T-helper 1 cell treated with Interleukin-12 subunit alpha and Interleukin-12 subunit beta and Interleukin-4 antibody, amounts not matched to agents 30 ng/mL and 1 ng/mL, for 36 hours (primary cell): Measurements from ENCODE around the gene NAPB. TPM values are rescaled to one million over a fixed set of nuclear protein-coding genes. Genes with fewer than 3 reads are reported as not detected.
"Not testable (repeated sequence)": the region's sequence is repeated elsewhere in the genome, so short reads cannot be mapped to it uniquely, and the experiment has no call there.

ENCODE experiments used
- intact Hi-C: fragments of 100-400 bp; cut with micrococcal nuclease; formaldehyde crosslinking; loops from one replicate; pipeline ENCODE4 v1.15.1; 2024
- total RNA-seq: library from RNA; stranded (reverse); gene quantifications from 2 replicates; pipeline ENCODE4 v1.2.3, GENCODE V29; 2022

Gene NAPB
- total RNA-seq: 20.8 and 23.7 TPM in 2 replicates

DNA sequence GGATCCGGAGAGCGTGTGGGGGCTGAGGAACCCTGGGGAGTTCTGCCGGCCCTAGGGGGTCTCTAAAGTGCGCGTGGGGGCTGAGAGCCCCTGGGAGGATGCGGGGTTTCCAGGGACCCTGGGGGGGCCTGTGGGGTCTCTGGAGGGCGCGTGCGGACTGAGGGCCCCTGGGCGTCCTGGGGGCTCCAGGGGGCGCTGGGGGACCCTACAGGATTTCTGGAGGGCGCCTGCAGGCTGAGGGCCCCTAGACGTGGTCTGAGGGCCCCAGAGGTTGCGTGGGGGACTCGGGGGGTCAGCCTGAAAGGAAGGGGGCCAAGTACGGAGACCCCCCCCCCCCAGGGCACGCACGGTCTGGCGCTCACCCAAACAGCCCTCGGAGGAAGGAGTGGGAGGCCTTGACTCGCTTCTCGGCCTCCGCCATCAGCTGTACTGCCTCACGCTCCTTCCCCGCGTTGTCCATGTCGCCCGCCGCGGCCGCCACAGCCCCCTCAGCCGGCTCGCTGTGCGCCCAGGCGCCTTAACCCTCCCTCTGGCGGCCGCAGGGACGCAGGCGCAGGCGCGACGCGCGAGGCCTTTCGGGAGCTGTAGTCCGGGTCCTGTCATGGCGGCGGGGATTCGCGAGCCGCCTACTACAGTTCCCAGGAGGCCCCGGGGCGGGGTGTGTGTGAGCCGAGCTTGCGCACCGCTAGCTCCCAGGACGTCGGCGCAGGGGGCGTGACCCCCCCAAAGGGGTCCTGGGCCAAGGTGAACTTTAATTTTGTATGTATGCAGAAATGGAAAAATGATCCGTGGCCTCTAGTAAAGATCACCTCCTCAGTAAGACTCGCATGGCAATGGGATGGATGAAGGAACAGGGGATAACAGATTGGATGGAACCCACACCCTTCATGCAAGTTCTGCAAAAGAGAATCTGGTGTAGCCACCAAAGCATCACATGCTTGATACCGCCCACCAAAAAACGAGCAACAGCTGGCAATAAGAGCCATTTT, at the start of gene NAPB:
Gene NAPB (minus strand): TSS at position 546 of the 989 bp plus-strand sequence. CDS start 86 bp downstream, at position 460.
- intact Hi-C loops: loop anchor here (1.0 to 10.0 kb wide), 8 partner anchors 13 to 1971 kb away; partner anchors contain the start of genes ABHD12, GZF1, NXT1 and PYGB

DNA sequence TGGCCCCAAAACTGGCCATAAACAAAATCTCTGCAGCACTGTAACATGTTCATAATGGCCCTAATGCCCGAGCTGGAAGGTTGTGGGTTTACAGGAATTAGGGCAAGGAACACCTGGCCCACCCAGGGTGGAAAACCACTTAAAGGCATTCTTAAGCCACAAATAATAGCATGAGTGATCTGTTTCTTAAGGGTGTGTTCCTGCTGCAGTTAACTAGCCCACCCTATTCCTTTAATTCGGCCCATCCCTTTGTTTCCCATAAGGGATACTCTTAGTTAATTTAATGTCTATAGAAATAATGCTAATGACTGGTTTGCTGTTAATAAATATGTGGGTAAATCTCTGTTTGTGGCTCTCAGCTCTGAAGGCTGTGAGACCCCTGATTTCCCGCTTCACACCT, 45.7 kb upstream of the NAPB start:
- intact Hi-C loops: not testable (repeated sequence)

- intact Hi-C loops: no loop called here
Observed at GRCh38 chr20:23461180-23461579, 39.9 kb upstream of the NAPB start.

DNA sequence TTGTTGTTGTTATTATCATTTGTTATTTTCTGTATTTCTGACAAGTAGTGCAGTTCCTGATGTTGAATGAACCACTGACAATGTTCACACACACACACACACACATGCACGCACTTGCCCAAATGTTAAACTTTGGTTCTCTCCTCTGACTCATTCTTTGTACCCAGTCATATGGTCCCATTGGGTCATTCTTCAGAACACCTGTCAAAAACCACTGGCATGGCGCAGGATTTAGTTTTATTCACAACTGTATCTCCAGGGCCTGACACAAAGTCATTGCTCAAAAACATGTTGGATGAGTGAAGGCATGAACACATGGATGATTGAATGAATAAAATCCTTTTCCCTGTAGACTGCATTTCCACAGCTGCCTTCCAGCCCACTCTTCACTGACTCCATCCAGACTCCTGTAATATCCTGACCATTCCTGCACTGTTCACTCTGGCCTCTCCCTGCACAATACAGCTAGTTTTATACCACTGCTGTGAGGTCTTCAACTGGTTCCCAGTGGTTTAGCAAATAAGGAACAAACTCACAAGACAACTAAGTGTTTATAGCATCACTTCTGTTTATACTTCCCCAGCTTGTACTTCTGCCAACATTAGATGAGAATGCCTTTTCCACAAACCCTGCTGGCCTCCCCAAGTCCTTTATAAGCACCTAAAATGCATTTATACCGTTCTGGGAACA, 38.3 kb upstream of the NAPB start:
- intact Hi-C loops: no loop called here

- intact Hi-C loops: no loop called here
Observed at GRCh38 chr20:23456873-23457272, 35.6 kb upstream of the NAPB start.

- intact Hi-C loops: no loop called here
Observed at GRCh38 chr20:23456409-23456808, 35.1 kb upstream of the NAPB start.

DNA sequence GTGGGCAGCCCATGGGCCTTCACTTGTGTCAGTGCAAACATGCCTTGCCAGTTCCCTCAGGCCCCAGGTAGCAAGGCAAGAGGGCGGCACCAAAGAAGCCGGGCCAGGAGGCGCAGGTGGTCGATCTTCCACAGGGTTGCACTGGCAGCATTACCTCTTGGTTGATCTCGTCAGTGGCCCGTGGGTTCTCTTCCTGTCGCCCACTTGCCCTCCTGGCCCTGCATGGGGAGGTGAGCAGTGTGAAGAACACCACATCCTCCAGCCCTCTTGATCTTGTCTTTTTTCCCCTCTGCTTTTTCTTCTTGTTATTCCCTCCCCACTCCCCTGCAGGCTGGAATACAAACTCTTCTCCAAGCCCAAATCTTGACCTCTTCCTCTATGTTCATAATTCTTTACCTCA, 34.4 kb upstream of the NAPB start:
- intact Hi-C loops: no loop called here

GRCh38 chr20:23454816-23455215, 33.5 kb upstream of the NAPB start:
- intact Hi-C loops: no loop called here

- intact Hi-C loops: no loop called here
Observed at GRCh38 chr20:23453549-23454543, 32.6 kb upstream of the NAPB start.

GRCh38 chr20:23452776-23453175, 31.5 kb upstream of the NAPB start, which contains the start of gene CST11:
TSS of gene CST11 (minus strand) at chr20:23452876. CDS start at chr20:23452811, 65 bp downstream.
- intact Hi-C loops: no loop called here

GRCh38 chr20:23451956-23452487, 30.7 kb upstream of the NAPB start:
- intact Hi-C loops: no loop called here

DNA sequence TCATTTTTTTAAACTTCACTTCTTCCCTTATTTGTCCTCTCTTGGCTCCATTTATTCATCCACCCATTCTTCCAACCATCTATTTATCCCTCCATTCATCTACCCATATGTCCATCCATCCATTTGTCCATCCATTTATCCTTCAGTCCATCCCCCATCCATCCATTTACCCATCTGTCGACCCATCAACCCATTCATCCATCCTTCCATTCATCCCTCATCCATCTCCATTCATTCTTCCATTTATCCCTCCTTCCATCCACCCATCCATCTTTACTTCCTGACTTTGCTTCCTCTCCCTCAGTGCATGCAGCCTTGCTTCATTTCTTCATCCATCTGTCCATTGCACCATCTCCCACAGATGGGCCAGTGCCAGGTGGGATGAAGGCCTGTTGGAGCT, 29.6 kb upstream of the NAPB start:
- intact Hi-C loops: no loop called here

GRCh38 chr20:23449421-23449820, 28.1 kb upstream of the NAPB start:
- intact Hi-C loops: loop anchor here (10.0 kb wide), 1 partner anchor 1115 kb away; no protein-coding TSS in a partner anchor

DNA sequence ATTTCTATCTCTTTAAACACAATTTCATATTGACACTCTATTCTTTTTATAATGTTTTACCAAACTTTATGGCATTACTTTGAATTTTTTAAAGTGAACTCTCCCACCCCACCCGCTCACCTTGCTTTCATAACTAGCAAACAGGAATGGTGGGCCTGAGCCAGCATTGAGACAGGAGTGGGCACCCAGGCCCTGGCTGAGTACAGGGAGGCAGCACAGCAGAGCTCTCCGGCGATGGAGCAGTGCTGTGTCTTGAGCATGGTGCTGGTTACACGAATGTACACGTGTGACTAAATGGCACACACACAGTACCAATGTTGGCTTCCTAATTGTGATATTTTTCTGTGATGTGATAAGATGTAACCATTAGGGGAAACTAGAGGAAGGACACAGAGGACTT, 26.9 kb upstream of the NAPB start:
- intact Hi-C loops: loop anchor here (10.0 kb wide), 1 partner anchor 1113 kb away; no protein-coding TSS in a partner anchor

- intact Hi-C loops: loop anchor here (1.0 to 10.0 kb wide), 2 partner anchors 97 to 1112 kb away; no protein-coding TSS in a partner anchor
Observed at GRCh38 chr20:23446505-23446904, 25.2 kb upstream of the NAPB start.

DNA sequence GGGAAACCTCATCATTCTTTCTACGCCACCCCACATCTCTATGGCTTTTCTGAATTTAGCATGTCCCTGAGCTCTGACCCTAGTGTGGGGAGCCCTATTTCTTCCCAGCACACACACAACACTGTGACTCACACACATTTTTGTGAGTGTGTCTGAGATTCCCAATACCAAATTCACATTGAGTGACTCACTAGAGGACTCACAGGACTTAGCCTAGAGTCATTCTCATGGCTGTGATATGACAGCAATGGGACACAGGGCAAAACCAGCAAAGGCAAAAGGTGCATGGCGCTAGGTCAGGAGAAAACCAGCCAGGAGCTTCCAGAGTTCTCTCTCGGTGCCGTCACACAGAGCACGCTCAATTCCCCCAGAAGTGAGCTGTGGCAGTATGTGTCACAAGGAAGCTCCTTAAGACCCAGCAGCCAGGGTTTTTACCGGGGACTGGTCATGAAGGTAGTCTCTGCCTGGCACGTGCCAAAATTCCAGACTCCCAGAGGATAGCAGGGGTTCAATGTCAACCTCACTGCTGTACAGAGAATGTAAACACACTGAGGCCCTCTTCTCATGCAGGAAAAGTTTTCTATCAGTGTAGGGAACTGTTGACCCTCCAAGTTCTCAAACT, 24.4 kb upstream of the NAPB start:
- intact Hi-C loops: loop anchor here (1.0 to 10.0 kb wide), 2 partner anchors 96 to 1111 kb away; no protein-coding TSS in a partner anchor

DNA sequence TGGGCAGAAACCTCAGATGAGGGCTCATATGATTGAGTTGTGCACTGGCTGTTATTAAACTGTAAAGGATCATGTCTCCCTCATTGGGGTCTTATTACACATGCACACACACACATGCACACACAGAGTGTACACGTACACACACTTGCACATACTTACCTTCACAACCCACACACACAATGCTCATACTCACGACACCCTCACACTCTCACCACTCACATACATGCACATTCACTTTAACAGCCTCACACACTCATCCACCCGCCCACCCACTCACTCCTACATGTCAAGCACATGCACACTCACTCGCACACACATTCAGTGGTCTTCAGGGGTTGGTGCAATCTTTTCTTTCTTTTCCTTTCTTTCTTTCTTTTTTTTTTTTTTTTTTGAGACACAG, 23.6 kb upstream of the NAPB start:
- intact Hi-C loops: loop anchor here (10.0 kb wide), 1 partner anchor 1110 kb away; no protein-coding TSS in a partner anchor

DNA sequence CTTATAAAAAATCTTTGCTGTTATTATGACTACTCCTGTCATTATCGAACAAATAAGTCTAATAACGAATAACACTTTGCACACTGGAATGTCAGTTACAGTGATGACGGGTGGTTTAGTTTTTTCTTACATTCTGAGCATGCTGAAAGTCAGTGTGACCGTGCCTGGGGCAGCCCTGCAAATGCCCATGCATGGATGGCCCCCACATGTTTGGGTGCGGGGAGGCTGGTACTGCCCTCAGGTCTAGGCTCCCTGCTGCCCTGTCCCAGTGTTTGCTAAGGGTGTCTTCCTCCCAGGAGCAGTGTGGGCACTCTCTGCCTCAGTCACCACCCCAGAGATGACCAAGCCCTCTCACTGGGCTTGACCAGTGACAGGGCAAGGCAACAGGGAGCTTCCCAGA, 21.1 kb upstream of the NAPB start:
- intact Hi-C loops: loop anchor here (1.0 to 10.0 kb wide), 2 partner anchors 164 to 1108 kb away; no protein-coding TSS in a partner anchor

- intact Hi-C loops: loop anchor here (1.0 to 10.0 kb wide), 4 partner anchors 93 to 1107 kb away; no protein-coding TSS in a partner anchor
Observed at GRCh38 chr20:23441850-23442313, 20.6 kb upstream of the NAPB start.
